ENCODE data around the gene BCAS1.

BCAS1 gene

GRCh38 chr20:54048481-54048880 is 21.9 kb downstream of the BCAS1 start:
- DNase-seq (ENCODE audit: low read depth): no peak

- DNase-seq (ENCODE audit: low read depth): no peak
These were observed 22.7 kb downstream of the BCAS1 start for GRCh38 chr20:54047720-54048119.

- DNase-seq (ENCODE audit: low read depth): no peak
These were observed 23.3 kb downstream of the BCAS1 start for GRCh38 chr20:54047048-54047447.

GRCh38 chr20:54044156-54044555 is 26.2 kb downstream of the BCAS1 start:
- DNase-seq (ENCODE audit: low read depth): no peak

- no peak for DNase-seq (ENCODE audit: low read depth)
These were observed 27.1 kb downstream of the BCAS1 start for GRCh38 chr20:54043076-54043967.

GRCh38 chr20:54042021-54042420 is 28.4 kb downstream of the BCAS1 start:
- DNase-seq (ENCODE audit: low read depth): no peak

- no peak for DNase-seq (ENCODE audit: low read depth)
These were observed 29.1 kb downstream of the BCAS1 start for GRCh38 chr20:54041336-54041735.

GRCh38 chr20:54040531-54040930 is 29.9 kb downstream of the BCAS1 start:
- no peak for DNase-seq (ENCODE audit: low read depth)

- DNase-seq (ENCODE audit: low read depth): no peak
These were observed 31.4 kb downstream of the BCAS1 start for GRCh38 chr20:54038961-54039360.

GRCh38 chr20:54037525-54037924 is 32.9 kb downstream of the BCAS1 start:
- DNase-seq (ENCODE audit: low read depth): no peak

GRCh38 chr20:54029643-54030042 is 40.8 kb downstream of the BCAS1 start:
- no peak for DNase-seq (ENCODE audit: low read depth)

- no peak for DNase-seq (ENCODE audit: low read depth)
These were observed 41.2 kb downstream of the BCAS1 start for GRCh38 chr20:54029176-54029575.

- DNase-seq (ENCODE audit: low read depth): no peak
These were observed 42.0 kb downstream of the BCAS1 start for GRCh38 chr20:54028276-54029011.

GRCh38 chr20:54027704-54028103 is 42.7 kb downstream of the BCAS1 start:
- no peak for DNase-seq (ENCODE audit: low read depth)

GRCh38 chr20:54026295-54027064 is 43.9 kb downstream of the BCAS1 start:
- no peak for DNase-seq (ENCODE audit: low read depth)

- DNase-seq (ENCODE audit: low read depth): no peak
These were observed 45.1 kb downstream of the BCAS1 start for GRCh38 chr20:54025251-54025771.

- DNase-seq (ENCODE audit: low read depth): no peak
These were observed 47.0 kb downstream of the BCAS1 start for GRCh38 chr20:54023406-54023805.

GRCh38 chr20:54021446-54022235 is 48.8 kb downstream of the BCAS1 start:
- DNase-seq (ENCODE audit: low read depth): no peak

GRCh38 chr20:54020868-54021267 is 49.5 kb downstream of the BCAS1 start:
- no peak for DNase-seq (ENCODE audit: low read depth)

- DNase-seq (ENCODE audit: low read depth): no peak
These were observed 50.0 kb downstream of the BCAS1 start for GRCh38 chr20:54020348-54020747.

GRCh38 chr20:54019585-54019984 is 50.8 kb downstream of the BCAS1 start:
- DNase-seq (ENCODE audit: low read depth): no peak
